Esophagus muscularis mucosa (tissue), 4 donors: ENCODE measurements around the gene TMEM243. TPM values are rescaled to one million over a fixed set of nuclear protein-coding genes. Genes with fewer than 3 reads are reported as not detected.
A peak's percentile ranks its signal among the peaks of the same experiment; 100 is the strongest.
"Not testable (repeated sequence)": the region's sequence is repeated elsewhere in the genome, so short reads cannot be mapped to it uniquely, and the experiment has no call there.

ENCODE experiments used
- DNase-seq: peaks from one replicate; pipeline ENCODE4 v3.0.0-alpha.2; 2017; ENCODE audit errors: extremely low spot score
- H3K27ac ChIP-seq, 4 donors: fragments of 200-600 bp; sonication (generic); replicated peaks in 1 of 4; 1 replicate in 3 of 4; 2 replicates in 1 of 4; pipeline ENCODE4 v1.5.1; 2016 to 2019; ENCODE audit warnings: mild to moderate bottlenecking in 1 of 4
- H3K27me3 ChIP-seq, 4 donors: fragments of 200-600 bp; sonication (generic); one replicate each; pipeline versions ENCODE4 v1.5.1 to v1.6.0; 2016 to 2019
- H3K36me3 ChIP-seq, 4 donors: fragments of 200-600 bp; sonication (generic); one replicate each; pipeline ENCODE4 v1.5.1; 2016 to 2019
- H3K4me1 ChIP-seq, 4 donors: fragments of 200-600 bp; sonication (generic); one replicate each; pipeline ENCODE4 v1.5.1; 2016 to 2019
- H3K4me3 ChIP-seq, 4 donors: fragments of 200-600 bp; sonication (generic); 1 replicate in 2 of 4; 2 replicates in 2 of 4; pipeline ENCODE4 v1.5.1; 2016 to 2019; ENCODE audit warnings: mild to moderate bottlenecking in 4 of 4, moderate library complexity in 1 of 4
- H3K9me3 ChIP-seq, 4 donors: fragments of 200-600 bp; sonication (generic); 1 replicate in 3 of 4; 2 replicates in 1 of 4; pipeline ENCODE4 v1.5.1; 2016 to 2019
- EP300 ChIP-seq: sonication (generic); formaldehyde crosslinking; IDR thresholded peaks from one replicate; pipeline ENCODE4 v1.6.1; 2017; ENCODE audit warnings: antibody characterized with exemption
- POLR2A ChIP-seq: fragments of 450-650 bp; IDR thresholded peaks from one replicate; pipeline ENCODE4 v1.6.1; 2017; ENCODE audit warnings: antibody characterized with exemption, moderate library complexity, mild to moderate bottlenecking, low read depth
- POLR2AphosphoS5 ChIP-seq, 2 donors: sonication (generic); formaldehyde crosslinking; IDR thresholded peaks; one replicate each; pipeline ENCODE4 v1.6.1; 2017; ENCODE audit warnings: antibody characterized with exemption in 2 of 2
- WGBS: methylation state at CpG from one replicate; pipeline ENCODE4 v1.1.5; 2018; 5-methylcytosine and 5-hydroxymethylcytosine counted together
- intact Hi-C: fragments of 100-400 bp; cut with DNase I; formaldehyde crosslinking; loops from one replicate; pipeline ENCODE4 v1.15.1; 2023
- total RNA-seq, 4 donors: library from RNA; depleted of rRNA; stranded (reverse); fragments of >200 nt; gene quantifications; one replicate each; pipeline versions ENCODE4 v1.1.0 to v1.2.1, GENCODE V29; 2016
- TF ChIP-seq, protein P1 (sequence below), 3 experiments: fragments of 200-600 bp in 2 of 3; fragments of 450-650 bp in 1 of 3; sonication (generic) in 2 of 3; IDR thresholded peaks; one replicate each; pipeline ENCODE4 v1.5.1; 2017 to 2019; ENCODE audit warnings: antibody characterized with exemption in 3 of 3, mild to moderate bottlenecking in 2 of 3, moderate library complexity in 1 of 3

Gene TMEM243, protein sequence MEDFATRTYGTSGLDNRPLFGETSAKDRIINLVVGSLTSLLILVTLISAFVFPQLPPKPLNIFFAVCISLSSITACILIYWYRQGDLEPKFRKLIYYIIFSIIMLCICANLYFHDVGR
- total RNA-seq, result 10 to 100 TPM; 15.0 to 27.9 (median 19.8) TPM

DNA sequence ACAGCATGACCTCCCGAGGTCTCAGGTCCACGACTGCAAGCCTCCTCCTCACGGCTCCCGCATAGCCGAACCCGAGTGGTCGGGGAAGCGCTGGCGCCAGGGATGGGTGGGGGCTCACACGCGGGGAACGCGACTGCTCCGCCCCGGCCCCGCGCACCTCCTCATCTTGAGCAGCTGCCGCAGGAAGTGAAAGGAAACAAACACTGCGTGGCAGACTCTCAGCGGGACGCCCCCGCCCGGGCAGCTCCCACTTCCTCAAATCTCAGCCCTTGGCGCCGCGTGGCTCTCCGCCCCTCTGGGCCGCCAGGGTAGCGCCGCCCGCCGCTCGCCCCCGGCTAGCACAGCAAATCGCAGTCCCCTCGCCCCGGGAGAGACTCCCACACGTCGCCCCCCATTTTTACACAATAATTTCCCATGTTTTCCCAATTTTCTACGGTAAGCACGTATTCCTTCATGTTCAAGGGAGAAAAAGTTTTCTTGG is at the start of gene TMEM243:
TSS of gene TMEM243 (minus strand) at position 188 of the 481 bp plus-strand sequence. CDS start 229 bp downstream, outside the sequence.
- peak; percentile 95 for DNase-seq
- Histone ChIP-seq H3K4me1 (peaks cover 4 to 36% (median 33%) of the 10 kb centered on the region in 4 donors), H3K9me3 (no peaks in the 10 kb centered on the region), H3K27ac (peak within 1 kb of the TSS; percentile 82 to 87 (median 85)), H3K4me3 (peak within 1 kb of the TSS; percentile 72 to 88 (median 82)), H3K27me3 (no peaks in the 10 kb centered on the region), H3K36me3 (no peaks in the 10 kb centered on the region)
- TF ChIP-seq POLR2A (no peak), EP300 (no peak), POLR2AphosphoS5 (IDR thresholded peaks at IDR 0.05) (peak; percentile 66)
- TF ChIP-seq, protein P1, sequence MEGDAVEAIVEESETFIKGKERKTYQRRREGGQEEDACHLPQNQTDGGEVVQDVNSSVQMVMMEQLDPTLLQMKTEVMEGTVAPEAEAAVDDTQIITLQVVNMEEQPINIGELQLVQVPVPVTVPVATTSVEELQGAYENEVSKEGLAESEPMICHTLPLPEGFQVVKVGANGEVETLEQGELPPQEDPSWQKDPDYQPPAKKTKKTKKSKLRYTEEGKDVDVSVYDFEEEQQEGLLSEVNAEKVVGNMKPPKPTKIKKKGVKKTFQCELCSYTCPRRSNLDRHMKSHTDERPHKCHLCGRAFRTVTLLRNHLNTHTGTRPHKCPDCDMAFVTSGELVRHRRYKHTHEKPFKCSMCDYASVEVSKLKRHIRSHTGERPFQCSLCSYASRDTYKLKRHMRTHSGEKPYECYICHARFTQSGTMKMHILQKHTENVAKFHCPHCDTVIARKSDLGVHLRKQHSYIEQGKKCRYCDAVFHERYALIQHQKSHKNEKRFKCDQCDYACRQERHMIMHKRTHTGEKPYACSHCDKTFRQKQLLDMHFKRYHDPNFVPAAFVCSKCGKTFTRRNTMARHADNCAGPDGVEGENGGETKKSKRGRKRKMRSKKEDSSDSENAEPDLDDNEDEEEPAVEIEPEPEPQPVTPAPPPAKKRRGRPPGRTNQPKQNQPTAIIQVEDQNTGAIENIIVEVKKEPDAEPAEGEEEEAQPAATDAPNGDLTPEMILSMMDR (IDR thresholded peaks at IDR 0.05), result peak in 1 of 3 experiments; percentile 6
- under 1% methylated on average over 20 of the region's 41 CpGs for WGBS
- intact Hi-C loops, result loop anchor here (2.0 to 10.0 kb wide), 3 partner anchors 67 to 282 kb away; partner anchors contain the start of genes CROT and DMTF1

DNA sequence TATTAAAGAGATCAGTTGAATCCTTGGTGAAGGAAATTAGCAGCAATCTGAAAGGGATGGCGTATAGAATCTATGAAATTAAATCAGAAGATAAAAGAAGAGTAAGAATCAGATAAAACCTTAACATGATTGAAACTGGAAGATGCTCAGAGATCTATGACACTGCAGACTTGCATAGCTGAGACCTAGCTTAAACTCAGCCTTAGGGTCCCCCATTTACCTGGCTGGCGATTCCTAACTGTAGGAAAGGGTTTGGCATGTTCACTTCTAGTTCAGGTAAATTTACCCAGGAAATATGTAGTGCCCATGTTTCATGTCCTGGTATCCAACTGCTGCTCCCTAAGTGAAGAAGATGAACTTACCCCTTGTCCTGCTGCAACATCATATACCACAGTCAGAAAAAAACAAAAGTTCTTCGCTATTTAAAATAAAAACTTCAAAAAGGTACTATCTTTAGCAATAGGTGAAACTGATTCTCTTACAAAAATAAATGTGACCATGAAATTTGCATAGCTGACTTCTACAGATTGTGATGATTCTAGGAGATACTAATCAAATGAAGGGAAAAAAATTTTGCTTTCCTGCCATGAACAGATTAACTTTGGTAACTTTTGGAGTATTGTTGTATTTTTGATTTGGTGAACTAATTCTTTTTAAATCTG is 47.8 kb upstream of the TMEM243 start:
- Histone ChIP-seq H3K4me1 (no peaks in the 10 kb centered on the region), H3K27me3 (peaks cover 0 to 8% (median 0%) of the 10 kb centered on the region in 4 donors), H3K27ac (no peak overlapping the region), H3K36me3 (no peaks in the 10 kb centered on the region), H3K4me3 (no peak overlapping the region), H3K9me3 (no peaks in the 10 kb centered on the region)
- no peak for TF ChIP-seq POLR2AphosphoS5 (IDR thresholded peaks at IDR 0.05)
- TF ChIP-seq, protein P1 (IDR thresholded peaks at IDR 0.05), result no peak
- TF ChIP-seq EP300, result no peak
- no peak for TF ChIP-seq POLR2A
- 77% methylated on average over 3 of the region's 3 CpGs for WGBS
- intact Hi-C loops, result no loop called here
- no peak for DNase-seq

DNA sequence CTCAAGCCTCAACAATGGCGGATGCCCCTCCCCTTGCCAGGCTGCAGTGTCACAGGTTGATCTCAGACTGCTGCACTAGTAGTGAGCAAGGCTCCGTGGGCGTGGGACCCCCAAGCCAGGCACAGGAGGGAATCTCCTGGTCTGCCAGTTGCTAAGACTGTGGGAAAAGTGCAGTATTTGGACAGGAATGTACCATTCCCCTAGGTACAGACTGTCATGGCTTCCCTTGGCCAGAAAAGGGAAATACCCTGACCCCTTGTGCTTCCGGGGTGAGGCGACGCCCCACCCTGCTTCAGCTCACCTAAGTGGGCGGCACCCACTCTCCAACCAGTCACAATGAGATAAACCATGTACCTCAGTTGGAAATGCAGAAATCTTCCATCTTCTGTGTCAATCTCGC is 44.0 kb upstream of the TMEM243 start:
- H3K4me3 ChIP-seq, result no peak overlapping the region
- intact Hi-C loops, result no loop called here
- 77% methylated on average over 7 of the region's 8 CpGs for WGBS
- H3K27me3 ChIP-seq, result peaks cover 0 to 11% (median 0%) of the 10 kb centered on the region in 4 donors
- H3K4me1 ChIP-seq, result no peaks in the 10 kb centered on the region
- H3K9me3 ChIP-seq, result no peaks in the 10 kb centered on the region
- no peaks in the 10 kb centered on the region for H3K36me3 ChIP-seq
- DNase-seq, result no peak
- TF ChIP-seq EP300 (no peak), POLR2AphosphoS5 (IDR thresholded peaks at IDR 0.05) (no peak), POLR2A (no peak)
- TF ChIP-seq, protein P1 (IDR thresholded peaks at IDR 0.05), result no peak
- H3K27ac ChIP-seq, result no peak overlapping the region

DNA sequence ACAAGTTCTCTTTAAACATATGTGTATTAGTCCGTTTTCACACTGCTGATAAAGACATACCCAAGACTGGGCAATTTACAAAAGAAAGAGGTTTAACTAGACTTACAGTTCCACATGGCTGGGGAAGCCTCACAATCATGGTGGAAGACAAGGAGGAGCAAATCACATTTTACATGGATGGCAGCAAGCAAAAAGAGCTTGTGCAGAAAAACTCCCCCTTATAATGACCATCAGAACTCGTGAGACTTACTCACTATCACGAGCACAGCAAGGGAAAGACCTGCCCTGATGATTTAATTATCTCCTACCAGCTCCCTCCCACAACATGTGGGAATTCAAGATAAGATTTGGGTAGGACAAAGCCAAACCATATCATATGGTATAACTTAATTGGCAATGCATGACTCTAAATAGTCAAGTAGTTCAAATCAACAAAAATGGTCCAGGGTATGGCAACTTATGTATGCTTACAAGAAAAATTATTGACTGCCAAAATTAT is 34.1 kb upstream of the TMEM243 start:
- Histone ChIP-seq H3K36me3 (no peaks in the 10 kb centered on the region), H3K4me1 (no peaks in the 10 kb centered on the region), H3K27me3 (peaks cover 0 to 4% (median 0%) of the 10 kb centered on the region in 4 donors), H3K27ac (no peak overlapping the region), H3K4me3 (no peak overlapping the region), H3K9me3 (no peaks in the 10 kb centered on the region)
- intact Hi-C loops, result no loop called here
- WGBS, result 75% methylated on average over 3 of the region's 3 CpGs
- no peak for DNase-seq
- no peak for TF ChIP-seq POLR2AphosphoS5 (IDR thresholded peaks at IDR 0.05)
- no peak for TF ChIP-seq EP300
- TF ChIP-seq, protein P1 (IDR thresholded peaks at IDR 0.05), result no peak
- TF ChIP-seq POLR2A, result no peak

DNA sequence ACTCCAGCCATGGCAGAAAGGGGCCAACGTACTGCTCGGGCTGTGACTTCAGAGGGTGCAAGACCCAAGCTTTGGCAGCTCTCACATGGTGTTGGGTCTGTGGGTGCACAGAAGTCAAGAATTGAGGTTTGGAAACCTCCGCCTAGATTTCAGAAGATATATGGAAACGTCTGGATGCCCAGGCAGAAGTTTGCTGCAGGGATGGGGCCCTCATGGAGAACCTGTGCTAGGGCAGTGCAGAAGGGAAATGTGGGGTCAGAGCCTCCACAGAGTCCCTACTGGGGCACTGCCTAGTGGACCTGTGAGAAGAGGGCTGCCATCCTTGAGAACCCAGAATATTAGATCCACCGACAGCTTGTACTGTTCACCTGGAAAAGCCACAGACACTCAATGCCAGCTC is 26.1 kb upstream of the TMEM243 start:
- intact Hi-C loops, H3K9me3 ChIP-seq: not testable (repeated sequence)
- 100% methylated on average over 4 of the region's 5 CpGs for whole genome bisulfite sequencing

DNA sequence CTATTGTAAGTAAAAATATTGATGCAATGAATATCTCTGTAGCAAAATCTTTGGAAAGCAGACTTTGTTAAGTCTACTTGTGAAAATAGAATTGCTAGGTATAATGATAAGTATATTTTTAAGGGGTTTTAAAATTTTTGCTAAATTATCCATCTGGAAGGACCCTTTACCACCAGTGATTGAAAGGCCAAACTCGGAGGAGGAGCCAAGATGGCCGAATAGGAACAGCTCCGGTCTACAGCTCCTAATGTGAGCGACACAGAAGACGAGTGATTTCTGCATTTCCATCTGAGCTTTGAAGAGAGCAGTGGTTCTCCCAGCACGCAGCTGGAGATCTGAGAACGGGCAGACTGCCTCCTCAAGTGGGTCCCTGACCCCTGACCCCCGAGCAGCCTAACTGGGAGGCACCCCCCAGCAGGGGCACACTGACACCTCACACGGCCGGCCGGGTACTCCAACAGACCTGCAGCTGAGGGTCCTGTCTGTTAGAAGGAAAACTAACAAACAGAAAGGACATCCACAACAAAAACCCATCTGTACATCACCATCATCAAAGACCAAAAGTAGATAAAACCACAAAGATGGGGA is 19.0 kb upstream of the TMEM243 start:
- H3K36me3 ChIP-seq, H3K27me3 ChIP-seq, H3K4me3 ChIP-seq, H3K9me3 ChIP-seq, DNase-seq, H3K4me1 ChIP-seq, H3K27ac ChIP-seq: not testable (repeated sequence)
- WGBS, result 67% methylated on average over 11 of the region's 11 CpGs
- intact Hi-C loops, result loop anchor here (5.0 kb wide), 1 partner anchor 311 kb away; no protein-coding TSS in a partner anchor

More for the DNA sequence above, 26.1 kb upstream of the TMEM243 start:
- not testable (repeated sequence) for DNase-seq, H3K27me3 ChIP-seq, H3K4me1 ChIP-seq, H3K36me3 ChIP-seq, H3K4me3 ChIP-seq, H3K27ac ChIP-seq
